Esophagus squamous epithelium (tissue), 5 donors: ENCODE data around the gene HMGN4. TPM values are rescaled to one million over a fixed set of nuclear protein-coding genes. Genes with fewer than 3 reads are reported as not detected.
A peak's percentile ranks its signal among the peaks of the same experiment; 100 is the strongest.

Experiments used
- DNase-seq: peaks from one replicate; lab custom pipeline; 2025; lab: John Stamatoyannopoulos, UW
- H3K27ac ChIP-seq, 4 donors: fragments of 200-600 bp; sonication (generic); one replicate each; pipeline ENCODE4 v1.5.1; 2016 to 2019; ENCODE audit warnings: mild to moderate bottlenecking in 1 of 4
- H3K27me3 ChIP-seq, 4 donors: fragments of 200-600 bp; sonication (generic); 1 replicate in 3 of 4; 2 replicates in 1 of 4; pipeline versions ENCODE4 v1.5.1 to v1.6.0; 2017 to 2021; ENCODE audit warnings: antibody characterized with exemption in 1 of 4
- H3K36me3 ChIP-seq, 3 donors: fragments of 200-600 bp; sonication (generic); one replicate each; pipeline ENCODE4 v1.5.1; 2016 to 2019
- H3K4me1 ChIP-seq, 3 donors: fragments of 200-600 bp; sonication (generic); one replicate each; pipeline ENCODE4 v1.5.1; 2017 to 2019
- H3K4me3 ChIP-seq, 4 donors: fragments of 200-600 bp; sonication (generic); 1 replicate in 3 of 4; 2 replicates in 1 of 4; pipeline ENCODE4 v1.5.1; 2016 to 2019; ENCODE audit warnings: mild to moderate bottlenecking in 2 of 4, moderate library complexity in 1 of 4
- H3K9me3 ChIP-seq, 3 donors: fragments of 200-600 bp; sonication (generic); one replicate each; pipeline ENCODE4 v1.5.1; 2016 to 2019
- POLR2A ChIP-seq, 4 donors: fragments of 450-650 bp; IDR thresholded peaks; one replicate each; pipeline ENCODE4 v1.6.1; 2017; ENCODE audit warnings: antibody characterized with exemption in 4 of 4, mild to moderate bottlenecking in 4 of 4, moderate library complexity in 3 of 4
- WGBS, 2 donors: methylation state at CpG; one replicate each; pipeline ENCODE4 v1.1.5; 2018; 5-methylcytosine and 5-hydroxymethylcytosine counted together
- intact Hi-C: fragments of 100-400 bp; cut with DNase I; formaldehyde crosslinking; loops from one replicate; pipeline ENCODE4 v1.15.0; 2022
- total RNA-seq, 4 donors: library from RNA; depleted of rRNA; stranded (reverse); fragments of >200 nt; gene quantifications; one replicate each; pipeline ENCODE4 v1.1.0, GENCODE V29; 2016
- TF ChIP-seq, protein P1 (sequence below), 6 experiments: fragments of 450-650 bp in 4 of 6; fragments of 200-600 bp in 2 of 6; sonication (generic) in 2 of 6; IDR thresholded peaks; one replicate each; pipeline ENCODE4 v1.5.1; 2016 to 2019; ENCODE audit warnings: antibody characterized with exemption in 6 of 6, mild to moderate bottlenecking in 4 of 6, moderate library complexity in 4 of 6
- donor health status: DM: yes; HTN: yes; CAD: no.

HMGN4 gene
- total RNA-seq, 4 donors from 2014 or later, result 18.1 to 53.2 (median 36.7) TPM

DNA sequence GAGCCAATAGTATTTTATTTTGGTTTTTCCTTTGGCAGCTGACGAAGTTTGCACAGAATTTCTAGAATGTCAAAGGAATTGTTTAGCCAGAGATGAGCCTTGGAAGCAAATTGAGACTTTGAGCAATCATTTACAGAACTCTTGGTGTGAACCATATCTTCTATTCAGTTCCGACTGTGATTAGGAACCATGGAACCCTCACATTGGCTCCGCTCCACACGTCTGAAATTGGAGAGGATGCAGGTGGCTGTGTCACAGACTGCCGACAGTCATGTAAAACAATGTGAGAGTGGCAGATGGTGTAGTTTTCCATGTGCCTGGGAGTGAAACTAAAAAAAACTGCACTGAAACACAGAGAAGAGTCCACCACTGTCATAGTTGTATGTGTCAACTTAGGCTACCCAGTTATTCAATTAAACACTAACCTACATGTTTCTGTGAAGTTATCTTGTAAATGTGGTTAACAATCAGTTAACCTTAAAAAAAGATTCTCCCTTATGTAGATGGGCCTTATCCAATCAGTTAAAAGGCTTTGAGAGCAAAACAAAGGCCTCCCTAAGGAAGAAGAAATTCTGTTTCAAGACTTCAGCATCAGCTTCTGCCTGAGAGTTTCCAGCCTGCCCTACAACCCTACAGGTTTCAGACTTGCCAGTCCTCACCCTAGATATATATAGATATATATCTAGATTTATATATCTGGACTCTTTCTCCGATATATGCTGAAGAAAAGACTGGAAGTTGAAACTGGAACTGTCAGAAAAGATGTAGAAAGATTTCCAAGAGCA, 3.3 kb upstream of the HMGN4 start:
- H3K27me3 ChIP-seq, result no peaks in the 10 kb centered on the region
- no peak for DNase-seq
- WGBS, 2 donors, result 73 to 82% methylated on average over 6 of the region's 6 CpGs
- no peaks in the 10 kb centered on the region for H3K9me3 ChIP-seq
- H3K4me1 ChIP-seq, result peaks cover 19 to 63% (median 23%) of the 10 kb centered on the region in 3 donors
- no peak overlapping the region for H3K27ac ChIP-seq
- TF ChIP-seq, protein P1, sequence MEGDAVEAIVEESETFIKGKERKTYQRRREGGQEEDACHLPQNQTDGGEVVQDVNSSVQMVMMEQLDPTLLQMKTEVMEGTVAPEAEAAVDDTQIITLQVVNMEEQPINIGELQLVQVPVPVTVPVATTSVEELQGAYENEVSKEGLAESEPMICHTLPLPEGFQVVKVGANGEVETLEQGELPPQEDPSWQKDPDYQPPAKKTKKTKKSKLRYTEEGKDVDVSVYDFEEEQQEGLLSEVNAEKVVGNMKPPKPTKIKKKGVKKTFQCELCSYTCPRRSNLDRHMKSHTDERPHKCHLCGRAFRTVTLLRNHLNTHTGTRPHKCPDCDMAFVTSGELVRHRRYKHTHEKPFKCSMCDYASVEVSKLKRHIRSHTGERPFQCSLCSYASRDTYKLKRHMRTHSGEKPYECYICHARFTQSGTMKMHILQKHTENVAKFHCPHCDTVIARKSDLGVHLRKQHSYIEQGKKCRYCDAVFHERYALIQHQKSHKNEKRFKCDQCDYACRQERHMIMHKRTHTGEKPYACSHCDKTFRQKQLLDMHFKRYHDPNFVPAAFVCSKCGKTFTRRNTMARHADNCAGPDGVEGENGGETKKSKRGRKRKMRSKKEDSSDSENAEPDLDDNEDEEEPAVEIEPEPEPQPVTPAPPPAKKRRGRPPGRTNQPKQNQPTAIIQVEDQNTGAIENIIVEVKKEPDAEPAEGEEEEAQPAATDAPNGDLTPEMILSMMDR (IDR thresholded peaks at IDR 0.05), result no peak
- no peak for TF ChIP-seq POLR2A (IDR thresholded peaks at IDR 0.05)
- H3K4me3 ChIP-seq, result no peak overlapping the region
- H3K36me3 ChIP-seq, result no peaks in the 10 kb centered on the region
- intact Hi-C loops, result no loop called here

DNA sequence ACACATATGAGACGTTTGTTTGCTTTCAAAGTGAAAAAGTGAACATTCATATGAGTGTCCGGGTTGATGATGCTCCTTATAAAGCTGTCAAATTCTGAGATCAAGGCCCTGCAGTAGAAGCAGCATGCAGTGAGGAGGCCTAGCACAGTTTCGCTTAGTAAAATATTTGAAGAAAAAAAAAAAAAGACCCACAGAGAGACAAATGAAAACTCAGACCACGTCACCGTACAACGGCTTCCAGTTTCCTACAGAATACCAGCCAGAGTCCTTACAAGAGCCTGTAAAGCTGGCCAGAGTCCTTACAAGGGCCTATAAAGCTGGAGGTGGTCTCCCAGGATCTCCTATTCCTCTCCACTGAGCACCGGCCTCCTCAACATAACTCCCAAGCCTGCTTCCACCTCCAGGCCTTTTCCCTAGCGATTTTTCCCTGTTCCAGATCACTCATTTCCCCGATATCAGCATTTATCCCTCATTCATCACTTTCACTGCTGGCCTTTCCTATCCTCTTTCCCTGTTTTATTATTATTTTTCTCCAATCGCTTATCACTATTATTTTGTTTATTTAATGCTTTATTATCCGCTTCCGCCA, 1.5 kb upstream of the HMGN4 start:
- intact Hi-C loops, result no loop called here
- Histone ChIP-seq H3K27ac (peak overlapping the region; percentile 90 to 96 (median 96)), H3K27me3 (no peaks in the 10 kb centered on the region), H3K4me1 (peaks cover 19 to 80% (median 23%) of the 10 kb centered on the region in 3 donors), H3K4me3 (peak overlapping the region; percentile 62 to 91 (median 81)), H3K36me3 (no peaks in the 10 kb centered on the region), H3K9me3 (no peaks in the 10 kb centered on the region)
- WGBS, 2 donors, result 6% methylated on average over 12 of the region's 12 CpGs
- no peak for TF ChIP-seq POLR2A (IDR thresholded peaks at IDR 0.05)
- TF ChIP-seq, protein P1 (IDR thresholded peaks at IDR 0.05), result no peak
- DNase-seq, result no peak

DNA sequence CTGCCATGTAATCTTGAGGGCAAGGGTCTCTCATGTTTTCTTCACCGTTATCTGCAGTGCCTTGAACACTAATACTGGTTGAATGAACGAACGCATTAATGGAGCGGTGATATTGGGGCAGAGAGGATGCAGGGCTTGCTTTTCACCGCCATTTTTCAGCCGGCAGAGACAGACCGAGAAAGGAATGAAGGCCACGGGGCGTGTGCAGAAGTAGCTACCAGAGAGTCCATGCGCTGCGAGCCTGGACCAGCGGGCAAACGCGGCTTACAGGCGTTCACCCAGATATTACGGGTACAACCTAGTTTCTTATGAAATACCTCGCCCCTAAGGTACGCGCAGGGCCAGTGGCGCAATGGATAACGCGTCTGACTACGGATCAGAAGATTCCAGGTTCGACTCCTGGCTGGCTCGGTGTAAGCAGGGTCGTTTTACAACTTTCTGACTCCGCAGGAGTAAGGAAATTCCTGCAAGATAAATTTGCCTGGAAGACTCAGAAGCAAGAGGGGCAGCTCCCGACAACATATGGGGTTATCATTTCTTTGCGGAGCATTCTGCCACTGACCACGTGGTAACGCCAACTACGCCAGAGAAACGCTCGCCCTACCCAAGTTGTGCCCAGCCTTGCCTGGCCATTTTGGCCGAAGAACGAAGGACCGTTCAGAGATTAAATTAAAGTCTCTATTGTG, 863 bp upstream of the HMGN4 start:
- Histone ChIP-seq H3K4me3 (peak overlapping the region; percentile 62 to 91 (median 81)), H3K9me3 (no peaks in the 10 kb centered on the region), H3K4me1 (peaks cover 19 to 75% (median 23%) of the 10 kb centered on the region in 3 donors), H3K27me3 (no peaks in the 10 kb centered on the region), H3K27ac (peak overlapping the region; percentile 90 to 96 (median 96)), H3K36me3 (no peaks in the 10 kb centered on the region)
- 0 to 6% methylated on average over 17 to 20 of the region's 37 CpGs for WGBS, 2 donors
- peak; percentile 37 for DNase-seq
- TF ChIP-seq, protein P1 (IDR thresholded peaks at IDR 0.05), result peak in 1 of 6 experiments; percentile 5
- no peak for TF ChIP-seq POLR2A (IDR thresholded peaks at IDR 0.05)
- intact Hi-C loops, result no loop called here

DNA sequence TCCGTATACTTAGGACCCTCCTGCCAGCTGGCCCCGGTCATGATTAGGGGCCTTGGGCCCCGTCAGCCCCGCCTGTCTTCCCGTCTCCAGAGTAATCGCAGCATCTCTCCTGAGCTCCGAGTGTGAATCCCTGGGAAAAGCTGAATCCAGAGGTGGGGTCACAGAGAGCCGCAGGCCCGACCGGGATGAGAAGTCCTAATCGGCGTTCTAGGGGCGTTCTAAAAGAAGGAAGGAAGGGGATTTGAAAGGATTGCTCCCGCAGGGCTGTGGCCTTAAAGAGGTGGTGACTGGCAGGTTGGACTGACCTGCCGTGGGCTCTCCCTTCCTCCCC, 371 bp downstream of the HMGN4 start:
- H3K4me3 ChIP-seq, result peak overlapping the region; percentile 62 to 91 (median 81)
- DNase-seq, result no peak
- peak overlapping the region; percentile 90 to 96 (median 96) for H3K27ac ChIP-seq
- peaks cover 19 to 62% (median 23%) of the 10 kb centered on the region in 3 donors for H3K4me1 ChIP-seq
- WGBS, 2 donors, result 0% methylated on average over 4 to 7 of the region's 15 CpGs
- TF ChIP-seq POLR2A (IDR thresholded peaks at IDR 0.05), result no peak
- TF ChIP-seq, protein P1 (IDR thresholded peaks at IDR 0.05), result no peak
- H3K36me3 ChIP-seq, result peaks cover 0 to 7% (median 0%) of the 10 kb centered on the region in 3 donors
- intact Hi-C loops, result no loop called here
- no peaks in the 10 kb centered on the region for H3K9me3 ChIP-seq
- H3K27me3 ChIP-seq, result no peaks in the 10 kb centered on the region
